Retinal pigment epithelial cell (primary cell): Measurements from ENCODE around the gene CDC14B.

Source experiments
- DNase-seq: peaks from one replicate; pipeline ENCODE4 v3.0.0-alpha.2; 2010; ENCODE audit warnings: low read depth
- H3K4me3 ChIP-seq: 2 replicates; pipeline ENCODE4 v1.5.1; 2011; ENCODE audit warnings: mild to moderate bottlenecking, low read length, control low read depth, moderate library complexity
- TF ChIP-seq, protein P1 (sequence below): conservative IDR thresholded peaks from 2 replicates; pipeline ENCODE4 v1.5.1; 2011; ENCODE audit warnings: low read depth, low read length, control low read depth, inconsistent platforms

Gene CDC14B

GRCh38 chr9:96484521-96484931 is 135.1 kb downstream of the CDC14B start:
- TF ChIP-seq, protein P1, sequence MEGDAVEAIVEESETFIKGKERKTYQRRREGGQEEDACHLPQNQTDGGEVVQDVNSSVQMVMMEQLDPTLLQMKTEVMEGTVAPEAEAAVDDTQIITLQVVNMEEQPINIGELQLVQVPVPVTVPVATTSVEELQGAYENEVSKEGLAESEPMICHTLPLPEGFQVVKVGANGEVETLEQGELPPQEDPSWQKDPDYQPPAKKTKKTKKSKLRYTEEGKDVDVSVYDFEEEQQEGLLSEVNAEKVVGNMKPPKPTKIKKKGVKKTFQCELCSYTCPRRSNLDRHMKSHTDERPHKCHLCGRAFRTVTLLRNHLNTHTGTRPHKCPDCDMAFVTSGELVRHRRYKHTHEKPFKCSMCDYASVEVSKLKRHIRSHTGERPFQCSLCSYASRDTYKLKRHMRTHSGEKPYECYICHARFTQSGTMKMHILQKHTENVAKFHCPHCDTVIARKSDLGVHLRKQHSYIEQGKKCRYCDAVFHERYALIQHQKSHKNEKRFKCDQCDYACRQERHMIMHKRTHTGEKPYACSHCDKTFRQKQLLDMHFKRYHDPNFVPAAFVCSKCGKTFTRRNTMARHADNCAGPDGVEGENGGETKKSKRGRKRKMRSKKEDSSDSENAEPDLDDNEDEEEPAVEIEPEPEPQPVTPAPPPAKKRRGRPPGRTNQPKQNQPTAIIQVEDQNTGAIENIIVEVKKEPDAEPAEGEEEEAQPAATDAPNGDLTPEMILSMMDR = no peak
- no peak for DNase-seq
- no peak overlapping the region for H3K4me3 ChIP-seq

DNA sequence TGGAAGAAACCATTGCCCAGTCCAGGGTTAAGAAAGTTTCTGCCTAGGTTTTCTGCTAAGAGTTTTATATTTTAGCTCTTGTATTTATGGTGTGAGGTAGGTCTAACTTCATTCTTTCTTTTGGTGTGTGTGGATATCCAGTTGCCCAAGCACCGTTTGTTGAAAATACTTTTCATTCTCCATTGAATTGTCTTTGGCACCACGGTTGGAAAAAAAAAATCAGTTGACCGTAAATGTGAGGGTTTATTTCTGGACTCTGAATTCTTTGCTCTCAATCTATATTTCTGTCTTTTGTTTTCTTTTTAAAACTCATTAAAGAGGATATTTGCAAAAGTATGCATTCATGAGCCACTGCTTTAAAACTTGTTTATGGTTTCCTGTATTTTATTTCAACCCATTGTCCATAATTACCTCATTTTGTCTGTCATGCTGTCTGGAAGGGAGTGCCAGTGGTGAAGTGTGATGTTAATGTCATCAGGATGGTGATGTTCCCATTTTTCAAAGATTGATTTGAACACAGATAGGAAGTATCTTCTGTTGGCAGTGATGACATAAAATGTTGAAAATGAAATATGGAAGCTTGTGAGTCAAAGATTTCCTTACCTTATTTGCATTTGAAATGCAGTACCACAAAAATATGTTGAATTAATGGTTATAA is 135.8 kb downstream of the CDC14B start:
- no peak for DNase-seq
- TF ChIP-seq, protein P1 = no peak
- no peak overlapping the region for H3K4me3 ChIP-seq

DNA sequence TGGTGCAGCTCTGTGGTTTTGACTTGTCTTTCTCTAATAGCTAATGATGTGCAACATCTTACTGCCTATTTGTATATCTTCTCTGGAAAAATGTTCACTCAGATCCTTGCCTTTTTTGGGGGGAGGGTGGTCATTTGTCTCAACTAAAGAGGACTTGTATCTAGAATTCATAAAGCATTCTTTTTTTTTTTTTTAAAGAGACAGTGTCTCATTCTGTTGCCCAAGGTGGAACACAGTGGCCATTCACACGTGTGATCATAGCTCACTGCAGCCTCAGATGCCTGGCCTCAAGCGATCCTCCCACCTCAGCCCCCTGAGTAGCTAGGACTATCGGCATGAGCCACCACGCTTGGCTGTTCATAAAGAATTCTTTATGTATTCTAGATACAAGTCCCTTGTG is 136.4 kb downstream of the CDC14B start:
- no peak for DNase-seq
- TF ChIP-seq, protein P1 = no peak
- no peak overlapping the region for H3K4me3 ChIP-seq

GRCh38 chr9:96482476-96482875 is 137.2 kb downstream of the CDC14B start:
- TF ChIP-seq, protein P1 = no peak
- H3K4me3 ChIP-seq = no peak overlapping the region
- no peak for DNase-seq

DNA sequence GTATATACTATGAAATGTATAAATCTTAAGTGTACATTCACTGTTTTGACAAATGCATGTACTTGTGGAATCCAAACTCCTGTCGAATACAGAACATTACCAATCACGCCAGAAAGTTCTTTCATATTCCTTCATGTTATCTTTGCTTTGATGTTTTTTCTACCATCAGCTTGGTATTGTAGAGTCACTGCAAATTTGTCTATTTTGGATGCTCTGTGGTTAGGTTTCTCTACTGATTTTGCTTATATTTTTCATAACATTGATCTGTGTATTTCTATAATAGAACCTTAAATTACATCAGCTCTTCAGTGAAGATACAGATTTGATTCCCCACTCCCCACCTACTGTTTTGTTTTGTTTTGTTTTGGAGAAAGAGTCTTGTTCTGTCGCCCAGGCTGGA is 138.9 kb downstream of the CDC14B start:
- DNase-seq = no peak
- no peak overlapping the region for H3K4me3 ChIP-seq
- TF ChIP-seq, protein P1 = no peak

DNA sequence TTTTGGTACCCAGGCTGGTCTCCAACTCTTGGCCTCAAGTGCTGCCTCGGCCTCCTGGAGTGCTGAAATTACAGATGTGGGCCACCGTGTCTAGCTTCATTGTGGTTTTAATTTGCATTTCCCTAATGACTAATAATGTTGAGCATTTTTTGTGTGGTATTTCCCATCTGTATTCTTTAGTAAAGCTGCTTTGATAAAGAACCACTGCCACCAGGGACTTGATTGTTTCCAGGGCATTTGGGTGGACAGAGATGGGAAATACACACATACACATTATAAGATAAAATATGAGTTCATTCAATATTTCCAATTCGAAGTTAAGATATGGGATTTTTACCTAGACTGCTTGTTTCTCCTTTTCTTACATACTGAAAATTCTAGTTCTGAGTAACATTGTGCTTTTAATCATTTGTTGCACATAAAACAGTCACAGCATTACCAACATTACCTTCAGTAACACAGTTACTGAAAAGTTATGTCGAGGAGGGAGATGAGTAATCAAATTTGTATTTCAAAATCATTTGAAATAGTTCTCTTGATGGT is 140.7 kb downstream of the CDC14B start:
- no peak for DNase-seq
- H3K4me3 ChIP-seq = no peak overlapping the region
- TF ChIP-seq, protein P1 = no peak

GRCh38 chr9:96476591-96476990 is 143.1 kb downstream of the CDC14B start:
- no peak for DNase-seq
- no peak overlapping the region for H3K4me3 ChIP-seq
- TF ChIP-seq, protein P1 = no peak
